ENCODE data around the gene HLA-C.

GRCh38 chr6:31309641-31310040 lies 37.7 kb upstream of the HLA-C start:
- no peak for TF ChIP-seq CTCF (IDR thresholded peaks at IDR 0.05; ENCODE audit: poor library complexity)
- no peak for TF ChIP-seq EZH2 (IDR thresholded peaks at IDR 0.05; ENCODE audit: borderline replicate concordance)

Measured in hepatocyte (in vitro differentiated cells).